HepG2 (cell line): ENCODE measurements around the gene SERINC5. TPM values are rescaled to one million over a fixed set of nuclear protein-coding genes. Genes with fewer than 3 reads are reported as not detected.

Source experiments
- BCL6 ChIP-seq: IDR thresholded peaks from 2 replicates; pipeline ENCODE4 v1.6.1; 2016; ENCODE audit warnings: missing genetic modification reagents, missing compliant biosample characterization
- BORCS8-MEF2B ChIP-seq: sonication (generic); formaldehyde crosslinking; IDR thresholded peaks from 2 replicates; pipeline ENCODE4 v1.8.0; 2022; ENCODE audit warnings: mild to moderate bottlenecking, missing genetic modification reagents
- ESRRA ChIP-seq: sonication (generic); formaldehyde crosslinking; IDR thresholded peaks from 2 replicates; pipeline ENCODE4 v1.5.1; 2020; ENCODE audit warnings: mild to moderate bottlenecking, low read depth, missing genetic modification reagents
- FOXP1 ChIP-seq, 2 experiments: fragments of 450-650 bp in 1 of 2; IDR thresholded peaks; 2 replicates each; pipeline ENCODE4 v1.6.1; 2017 to 2018; ENCODE audit warnings: antibody characterized with exemption in 1 of 2
- KDM6A ChIP-seq: IDR thresholded peaks from 2 replicates; pipeline ENCODE4 v1.6.1; 2016; ENCODE audit warnings: low read depth
- LCORL ChIP-seq, 2 experiments: fragments of 450-650 bp in 1 of 2; sonication (generic) in 1 of 2; formaldehyde crosslinking in 1 of 2; IDR thresholded peaks; 2 replicates each; pipeline versions ENCODE4 v1.5.0 to v1.6.1; 2017 to 2020; ENCODE audit warnings: antibody characterized with exemption in 1 of 2, missing genetic modification reagents in 1 of 2
- PITX1 ChIP-seq: sonication (generic); formaldehyde crosslinking; IDR thresholded peaks from 2 replicates; pipeline ENCODE4 v1.5.1; 2020; ENCODE audit warnings: mild to moderate bottlenecking, missing genetic modification reagents
- SMAD9 ChIP-seq: sonication (generic); formaldehyde crosslinking; IDR thresholded peaks from 2 replicates; pipeline ENCODE4 v1.5.1; 2020; ENCODE audit warnings: mild to moderate bottlenecking, missing genetic modification reagents
- SP1 ChIP-seq, 2 experiments: fragments of 450-650 bp in 1 of 2; sonication (generic) in 1 of 2; formaldehyde crosslinking in 1 of 2; IDR thresholded peaks; 2 replicates each; pipeline versions ENCODE4 v1.4.0 to v1.6.1; 2016 to 2020; ENCODE audit warnings: missing genetic modification reagents in 1 of 2
- TCF12 ChIP-seq, 2 experiments: fragments of 450-650 bp in 1 of 2; sonication (generic) in 1 of 2; formaldehyde crosslinking in 1 of 2; IDR thresholded peaks; 2 replicates each; pipeline versions ENCODE4 v1.6.1 to v1.8.0; 2017 to 2022; ENCODE audit warnings: antibody characterized with exemption in 1 of 2, mild to moderate bottlenecking in 1 of 2, missing genetic modification reagents in 1 of 2, moderate library complexity in 1 of 2
- ZNF354B ChIP-seq: sonication (generic); formaldehyde crosslinking; IDR thresholded peaks from 2 replicates; pipeline ENCODE4 v1.8.0; 2022; ENCODE audit warnings: mild to moderate bottlenecking, missing genetic modification reagents
- ZNF503 ChIP-seq: sonication (generic); formaldehyde crosslinking; IDR thresholded peaks from 2 replicates; pipeline ENCODE4 v1.4.0; 2020; ENCODE audit warnings: missing genetic modification reagents
- polyA plus RNA-seq, 8 experiments: library from polyadenylated mRNA; depleted of rRNA in 3 of 8; stranded (reverse) in 7 of 8; unstranded in 1 of 8; fragments of >200 nt; fragmentation: Illumina TruSeq in 4 of 8; extraction: Trizol in 4 of 8; gene quantifications; 2 replicates each; pipeline versions ENCODE4 v1.2.1 to v1.2.3, GENCODE V29; 2011 to 2016; ENCODE audit warnings: low read depth in 4 of 8, missing spikeins in 1 of 8, mixed read lengths in 1 of 8; ENCODE audit not compliant: insufficient read depth in 1 of 8
- total RNA-seq, 5 experiments: library from RNA; depleted of rRNA; stranded (reverse); fragments of >200 nt; fragmentation: Illumina TruSeq; extraction: Trizol; gene quantifications; 2 replicates each; pipeline ENCODE4 v1.2.3, GENCODE V29; 2016; ENCODE audit warnings: low read depth in 1 of 5
- TF ChIP-seq, protein P1 (sequence below): sonication (generic); formaldehyde crosslinking; IDR thresholded peaks from 2 replicates; pipeline ENCODE4 v1.5.0; 2020; ENCODE audit warnings: missing genetic modification reagents
- TF ChIP-seq, protein P2 (sequence below): sonication (generic); formaldehyde crosslinking; IDR thresholded peaks from 2 replicates; pipeline ENCODE4 v1.5.1; 2020; ENCODE audit warnings: mild to moderate bottlenecking, missing genetic modification reagents, borderline replicate concordance
- TF ChIP-seq, protein P3 (sequence below): sonication (generic); formaldehyde crosslinking; IDR thresholded peaks from 2 replicates; pipeline ENCODE4 v1.5.1; 2020; ENCODE audit warnings: missing genetic modification reagents, mild to moderate bottlenecking, borderline replicate concordance

SERINC5 gene
- total and polyA plus RNA-seq, 2 of the 13 experiments (the other 11 are each of a cell fraction or from before 2014, with no cell fraction given): 17.3 to 22.8 TPM

DNA sequence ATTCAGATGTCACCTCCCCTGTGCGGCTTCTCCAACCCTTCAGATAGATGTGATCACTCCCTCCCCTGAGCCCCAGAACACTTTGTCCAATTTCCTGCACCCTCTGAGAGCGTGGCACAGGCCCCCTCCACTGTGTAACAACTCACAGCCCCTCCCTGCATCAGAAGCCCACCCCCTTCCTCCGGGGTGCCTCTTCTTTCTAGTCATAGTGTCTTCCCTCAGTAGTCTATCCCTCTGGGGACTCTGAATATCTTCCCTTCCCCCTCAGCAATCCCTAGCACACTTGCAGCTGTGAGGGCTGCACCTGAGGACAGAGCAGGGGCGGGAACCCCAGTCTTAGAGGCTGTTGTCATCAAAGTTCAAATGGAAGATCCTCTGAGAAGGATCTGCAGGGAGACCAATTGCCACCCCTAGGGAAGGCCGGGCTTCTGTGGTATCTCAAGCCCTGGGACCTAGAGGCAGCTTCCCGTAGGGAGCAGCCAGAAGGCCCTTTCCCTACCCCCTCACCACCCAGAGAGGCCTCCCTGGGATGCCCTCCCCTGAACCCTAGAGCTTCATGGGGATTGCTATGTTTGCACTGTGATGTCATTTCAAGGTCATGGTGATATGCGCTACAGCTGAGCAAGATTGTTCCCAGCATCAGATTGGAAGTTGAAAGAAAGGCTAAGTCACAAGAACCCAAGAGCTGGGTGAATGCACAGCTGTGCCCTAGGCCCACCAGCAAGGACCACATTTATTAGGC is 150.0 kb downstream of the SERINC5 start (continued):
- TF ChIP-seq LCORL (IDR thresholded peaks at IDR 0.05): no peak
- 0 out of 2 replicates have a peak, but pooled peaks have one; percentile 30 for TF ChIP-seq LCORL (CRISPR knock-in tag; IDR thresholded peaks at IDR 0.05)
- no peak for TF ChIP-seq TCF12 (IDR thresholded peaks at IDR 0.05)
- TF ChIP-seq TCF12 (CRISPR knock-in tag; IDR thresholded peaks at IDR 0.05): no peak
- TF ChIP-seq PITX1: peak; percentile 49; the same call in 1 of the 2 replicates
- TF ChIP-seq, protein P1, sequence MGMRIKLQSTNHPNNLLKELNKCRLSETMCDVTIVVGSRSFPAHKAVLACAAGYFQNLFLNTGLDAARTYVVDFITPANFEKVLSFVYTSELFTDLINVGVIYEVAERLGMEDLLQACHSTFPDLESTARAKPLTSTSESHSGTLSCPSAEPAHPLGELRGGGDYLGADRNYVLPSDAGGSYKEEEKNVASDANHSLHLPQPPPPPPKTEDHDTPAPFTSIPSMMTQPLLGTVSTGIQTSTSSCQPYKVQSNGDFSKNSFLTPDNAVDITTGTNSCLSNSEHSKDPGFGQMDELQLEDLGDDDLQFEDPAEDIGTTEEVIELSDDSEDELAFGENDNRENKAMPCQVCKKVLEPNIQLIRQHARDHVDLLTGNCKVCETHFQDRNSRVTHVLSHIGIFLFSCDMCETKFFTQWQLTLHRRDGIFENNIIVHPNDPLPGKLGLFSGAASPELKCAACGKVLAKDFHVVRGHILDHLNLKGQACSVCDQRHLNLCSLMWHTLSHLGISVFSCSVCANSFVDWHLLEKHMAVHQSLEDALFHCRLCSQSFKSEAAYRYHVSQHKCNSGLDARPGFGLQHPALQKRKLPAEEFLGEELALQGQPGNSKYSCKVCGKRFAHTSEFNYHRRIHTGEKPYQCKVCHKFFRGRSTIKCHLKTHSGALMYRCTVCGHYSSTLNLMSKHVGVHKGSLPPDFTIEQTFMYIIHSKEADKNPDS (CRISPR knock-in tag): no peak
- TF ChIP-seq ZNF354B: no peak
- no peak for TF ChIP-seq SP1 (IDR thresholded peaks at IDR 0.05)
- no peak for TF ChIP-seq SP1 (CRISPR knock-in tag; IDR thresholded peaks at IDR 0.05)
- peak; percentile 63 for TF ChIP-seq KDM6A (CRISPR knock-in tag)
- TF ChIP-seq BCL6 (CRISPR knock-in tag): peak; percentile 76
- TF ChIP-seq, protein P2, sequence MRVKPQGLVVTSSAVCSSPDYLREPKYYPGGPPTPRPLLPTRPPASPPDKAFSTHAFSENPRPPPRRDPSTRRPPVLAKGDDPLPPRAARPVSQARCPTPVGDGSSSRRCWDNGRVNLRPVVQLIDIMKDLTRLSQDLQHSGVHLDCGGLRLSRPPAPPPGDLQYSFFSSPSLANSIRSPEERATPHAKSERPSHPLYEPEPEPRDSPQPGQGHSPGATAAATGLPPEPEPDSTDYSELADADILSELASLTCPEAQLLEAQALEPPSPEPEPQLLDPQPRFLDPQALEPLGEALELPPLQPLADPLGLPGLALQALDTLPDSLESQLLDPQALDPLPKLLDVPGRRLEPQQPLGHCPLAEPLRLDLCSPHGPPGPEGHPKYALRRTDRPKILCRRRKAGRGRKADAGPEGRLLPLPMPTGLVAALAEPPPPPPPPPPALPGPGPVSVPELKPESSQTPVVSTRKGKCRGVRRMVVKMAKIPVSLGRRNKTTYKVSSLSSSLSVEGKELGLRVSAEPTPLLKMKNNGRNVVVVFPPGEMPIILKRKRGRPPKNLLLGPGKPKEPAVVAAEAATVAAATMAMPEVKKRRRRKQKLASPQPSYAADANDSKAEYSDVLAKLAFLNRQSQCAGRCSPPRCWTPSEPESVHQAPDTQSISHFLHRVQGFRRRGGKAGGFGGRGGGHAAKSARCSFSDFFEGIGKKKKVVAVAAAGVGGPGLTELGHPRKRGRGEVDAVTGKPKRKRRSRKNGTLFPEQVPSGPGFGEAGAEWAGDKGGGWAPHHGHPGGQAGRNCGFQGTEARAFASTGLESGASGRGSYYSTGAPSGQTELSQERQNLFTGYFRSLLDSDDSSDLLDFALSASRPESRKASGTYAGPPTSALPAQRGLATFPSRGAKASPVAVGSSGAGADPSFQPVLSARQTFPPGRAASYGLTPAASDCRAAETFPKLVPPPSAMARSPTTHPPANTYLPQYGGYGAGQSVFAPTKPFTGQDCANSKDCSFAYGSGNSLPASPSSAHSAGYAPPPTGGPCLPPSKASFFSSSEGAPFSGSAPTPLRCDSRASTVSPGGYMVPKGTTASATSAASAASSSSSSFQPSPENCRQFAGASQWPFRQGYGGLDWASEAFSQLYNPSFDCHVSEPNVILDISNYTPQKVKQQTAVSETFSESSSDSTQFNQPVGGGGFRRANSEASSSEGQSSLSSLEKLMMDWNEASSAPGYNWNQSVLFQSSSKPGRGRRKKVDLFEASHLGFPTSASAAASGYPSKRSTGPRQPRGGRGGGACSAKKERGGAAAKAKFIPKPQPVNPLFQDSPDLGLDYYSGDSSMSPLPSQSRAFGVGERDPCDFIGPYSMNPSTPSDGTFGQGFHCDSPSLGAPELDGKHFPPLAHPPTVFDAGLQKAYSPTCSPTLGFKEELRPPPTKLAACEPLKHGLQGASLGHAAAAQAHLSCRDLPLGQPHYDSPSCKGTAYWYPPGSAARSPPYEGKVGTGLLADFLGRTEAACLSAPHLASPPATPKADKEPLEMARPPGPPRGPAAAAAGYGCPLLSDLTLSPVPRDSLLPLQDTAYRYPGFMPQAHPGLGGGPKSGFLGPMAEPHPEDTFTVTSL: peak; percentile 25; the same call in 1 of the 2 replicates
- peak; percentile 66 for TF ChIP-seq BORCS8-MEF2B (CRISPR knock-in tag)
- no peak for TF ChIP-seq ZNF503 (CRISPR knock-in tag)
- TF ChIP-seq ESRRA (CRISPR knock-in tag): peak; percentile 95
- no peak for TF ChIP-seq FOXP1 (IDR thresholded peaks at IDR 0.05)
- TF ChIP-seq FOXP1 (CRISPR knock-in tag; IDR thresholded peaks at IDR 0.05): 0 out of 2 replicates have a peak, but pooled peaks have one; percentile 12
- TF ChIP-seq SMAD9 (CRISPR knock-in tag): no peak
- TF ChIP-seq, protein P3, sequence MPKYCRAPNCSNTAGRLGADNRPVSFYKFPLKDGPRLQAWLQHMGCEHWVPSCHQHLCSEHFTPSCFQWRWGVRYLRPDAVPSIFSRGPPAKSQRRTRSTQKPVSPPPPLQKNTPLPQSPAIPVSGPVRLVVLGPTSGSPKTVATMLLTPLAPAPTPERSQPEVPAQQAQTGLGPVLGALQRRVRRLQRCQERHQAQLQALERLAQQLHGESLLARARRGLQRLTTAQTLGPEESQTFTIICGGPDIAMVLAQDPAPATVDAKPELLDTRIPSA (CRISPR knock-in tag): no peak
